Transverse colon (tissue), 3 donors: ENCODE measurements around the gene UTF1.

Source experiments
- POLR2A ChIP-seq: fragments of 450-650 bp; IDR thresholded peaks from one replicate; pipeline ENCODE4 v1.6.1; 2016; ENCODE audit warnings: antibody characterized with exemption, mild to moderate bottlenecking, moderate library complexity
- TF ChIP-seq, protein P1 (sequence below), 5 experiments: fragments of 200-600 bp in 3 of 5; fragments of 450-650 bp in 2 of 5; sonication (generic) in 3 of 5; IDR thresholded peaks; 1 replicate in 2 of 5; 2 replicates in 3 of 5; pipeline ENCODE4 v1.5.1; 2016 to 2017; ENCODE audit warnings: antibody characterized with exemption in 5 of 5, inconsistent platforms in 3 of 5, mild to moderate bottlenecking in 2 of 5, moderate library complexity in 1 of 5

GRCh38 chr10:133272964-133273420 is 43.0 kb downstream of the UTF1 start:
- TF ChIP-seq, protein P1, sequence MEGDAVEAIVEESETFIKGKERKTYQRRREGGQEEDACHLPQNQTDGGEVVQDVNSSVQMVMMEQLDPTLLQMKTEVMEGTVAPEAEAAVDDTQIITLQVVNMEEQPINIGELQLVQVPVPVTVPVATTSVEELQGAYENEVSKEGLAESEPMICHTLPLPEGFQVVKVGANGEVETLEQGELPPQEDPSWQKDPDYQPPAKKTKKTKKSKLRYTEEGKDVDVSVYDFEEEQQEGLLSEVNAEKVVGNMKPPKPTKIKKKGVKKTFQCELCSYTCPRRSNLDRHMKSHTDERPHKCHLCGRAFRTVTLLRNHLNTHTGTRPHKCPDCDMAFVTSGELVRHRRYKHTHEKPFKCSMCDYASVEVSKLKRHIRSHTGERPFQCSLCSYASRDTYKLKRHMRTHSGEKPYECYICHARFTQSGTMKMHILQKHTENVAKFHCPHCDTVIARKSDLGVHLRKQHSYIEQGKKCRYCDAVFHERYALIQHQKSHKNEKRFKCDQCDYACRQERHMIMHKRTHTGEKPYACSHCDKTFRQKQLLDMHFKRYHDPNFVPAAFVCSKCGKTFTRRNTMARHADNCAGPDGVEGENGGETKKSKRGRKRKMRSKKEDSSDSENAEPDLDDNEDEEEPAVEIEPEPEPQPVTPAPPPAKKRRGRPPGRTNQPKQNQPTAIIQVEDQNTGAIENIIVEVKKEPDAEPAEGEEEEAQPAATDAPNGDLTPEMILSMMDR (IDR thresholded peaks at IDR 0.05): no peak
- no peak for TF ChIP-seq POLR2A
